ENCODE data around the gene SLC35G4.

SLC35G4 gene

DNA sequence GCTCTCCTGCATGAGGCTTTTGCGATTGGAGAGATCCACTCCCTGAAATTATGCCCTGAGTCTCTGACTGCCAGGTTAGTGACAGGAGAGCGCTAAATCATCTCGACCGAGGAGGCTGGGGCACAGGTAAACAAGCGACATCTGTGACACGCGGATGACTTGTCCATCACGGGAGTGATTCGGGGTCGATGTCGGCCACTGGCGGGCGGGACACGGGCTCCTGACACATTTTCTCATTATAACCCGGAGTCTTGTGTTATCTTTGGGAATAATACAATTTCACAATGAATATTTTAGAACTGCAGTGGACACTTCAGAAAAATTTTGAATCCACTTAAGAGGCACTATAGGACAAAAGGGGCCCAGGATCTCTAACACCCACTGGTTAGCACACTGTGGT is 29.5 kb upstream of the SLC35G4 start:
- H3K4me1 ChIP-seq (ENCODE audit: control insufficient read depth in 1 of 2, insufficient read depth in 1 of 2, low read depth in 1 of 2, low read length in 1 of 2), result no peaks in the 10 kb centered on the region
- TF ChIP-seq, protein P1, sequence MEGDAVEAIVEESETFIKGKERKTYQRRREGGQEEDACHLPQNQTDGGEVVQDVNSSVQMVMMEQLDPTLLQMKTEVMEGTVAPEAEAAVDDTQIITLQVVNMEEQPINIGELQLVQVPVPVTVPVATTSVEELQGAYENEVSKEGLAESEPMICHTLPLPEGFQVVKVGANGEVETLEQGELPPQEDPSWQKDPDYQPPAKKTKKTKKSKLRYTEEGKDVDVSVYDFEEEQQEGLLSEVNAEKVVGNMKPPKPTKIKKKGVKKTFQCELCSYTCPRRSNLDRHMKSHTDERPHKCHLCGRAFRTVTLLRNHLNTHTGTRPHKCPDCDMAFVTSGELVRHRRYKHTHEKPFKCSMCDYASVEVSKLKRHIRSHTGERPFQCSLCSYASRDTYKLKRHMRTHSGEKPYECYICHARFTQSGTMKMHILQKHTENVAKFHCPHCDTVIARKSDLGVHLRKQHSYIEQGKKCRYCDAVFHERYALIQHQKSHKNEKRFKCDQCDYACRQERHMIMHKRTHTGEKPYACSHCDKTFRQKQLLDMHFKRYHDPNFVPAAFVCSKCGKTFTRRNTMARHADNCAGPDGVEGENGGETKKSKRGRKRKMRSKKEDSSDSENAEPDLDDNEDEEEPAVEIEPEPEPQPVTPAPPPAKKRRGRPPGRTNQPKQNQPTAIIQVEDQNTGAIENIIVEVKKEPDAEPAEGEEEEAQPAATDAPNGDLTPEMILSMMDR (IDR thresholded peaks at IDR 0.05), result no peak
- peaks cover 12% of the 10 kb centered on the region for H3K27me3 ChIP-seq
- no peak overlapping the region for H3K4me3 ChIP-seq (ENCODE audit: low read depth in 1 of 2, low read length in 1 of 2)
- H3K36me3 ChIP-seq, result no peaks in the 10 kb centered on the region
- no peak overlapping the region for H3K27ac ChIP-seq
- H3K9me3 ChIP-seq, result no peaks in the 10 kb centered on the region

DNA sequence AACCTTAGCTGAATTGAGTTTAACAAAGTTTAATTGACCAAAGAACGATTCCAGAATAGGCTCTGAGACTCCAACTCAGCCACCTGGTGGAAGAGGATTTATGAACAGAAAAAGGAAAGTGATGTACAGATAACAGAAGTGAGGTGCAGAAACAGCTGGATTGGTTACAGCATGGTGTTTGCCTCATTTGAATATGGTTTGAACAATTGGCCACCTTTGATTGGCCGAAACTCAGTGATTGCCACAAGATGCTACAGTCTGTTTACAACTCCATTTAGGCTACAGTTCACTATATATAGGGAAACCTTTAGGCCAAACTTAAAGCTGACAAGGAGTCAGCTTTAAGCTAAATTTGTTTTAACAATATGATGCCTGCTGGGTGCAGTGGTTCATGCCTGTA is 28.1 kb upstream of the SLC35G4 start:
- Histone ChIP-seq H3K27ac (no peak overlapping the region), H3K9me3 (no peaks in the 10 kb centered on the region), H3K36me3 (no peaks in the 10 kb centered on the region), H3K4me3 (ENCODE audit: low read depth in 1 of 2, low read length in 1 of 2) (no peak overlapping the region), H3K4me1 (ENCODE audit: control insufficient read depth in 1 of 2, insufficient read depth in 1 of 2, low read depth in 1 of 2, low read length in 1 of 2) (no peaks in the 10 kb centered on the region), H3K27me3 (peaks cover 12% of the 10 kb centered on the region)
- TF ChIP-seq, protein P1 (IDR thresholded peaks at IDR 0.05), result no peak

DNA sequence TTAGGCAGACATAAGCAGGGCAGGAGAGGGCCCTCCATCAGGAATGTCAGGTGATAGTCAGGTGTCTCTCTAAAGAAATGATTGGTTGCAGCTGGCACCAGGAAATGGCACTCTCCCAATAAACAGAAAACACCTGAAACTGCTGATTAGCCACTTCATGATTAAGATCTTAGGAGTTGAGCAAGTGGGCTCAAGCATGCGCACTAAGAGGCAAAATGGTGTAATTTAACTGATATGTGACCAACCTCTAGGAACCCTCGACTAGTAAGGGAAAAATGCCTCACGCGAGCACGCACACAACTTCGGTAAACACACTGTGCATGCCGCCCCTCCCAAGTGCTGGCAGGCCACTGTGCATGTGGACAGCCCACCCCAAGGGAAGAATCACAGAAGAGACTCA is 23.8 kb upstream of the SLC35G4 start:
- no peaks in the 10 kb centered on the region for H3K4me1 ChIP-seq (ENCODE audit: control insufficient read depth in 1 of 2, insufficient read depth in 1 of 2, low read depth in 1 of 2, low read length in 1 of 2)
- H3K9me3 ChIP-seq, result no peaks in the 10 kb centered on the region
- H3K27me3 ChIP-seq, result peaks cover 18% of the 10 kb centered on the region
- no peaks in the 10 kb centered on the region for H3K36me3 ChIP-seq
- no peak overlapping the region for H3K27ac ChIP-seq
- TF ChIP-seq, protein P1 (IDR thresholded peaks at IDR 0.05), result no peak
- no peak overlapping the region for H3K4me3 ChIP-seq (ENCODE audit: low read depth in 1 of 2, low read length in 1 of 2)

DNA sequence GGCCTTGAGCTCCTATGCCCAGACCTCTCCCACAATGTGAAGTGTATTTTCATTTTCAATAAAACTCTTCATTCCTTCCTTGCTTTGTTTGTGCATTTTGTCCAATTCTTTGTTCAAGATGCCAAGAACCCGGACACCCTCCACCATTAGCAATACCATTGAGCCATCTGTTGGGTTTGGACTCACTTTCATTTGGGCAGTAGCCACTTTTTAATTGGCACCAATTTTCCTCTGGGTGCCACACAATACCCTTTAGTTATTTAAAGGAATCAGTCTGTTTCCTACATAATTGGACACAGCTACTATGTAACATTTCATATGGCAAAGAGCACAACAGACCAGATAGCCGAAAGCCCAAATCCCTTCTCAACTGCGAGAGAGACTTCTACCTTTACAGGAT is 22.5 kb upstream of the SLC35G4 start:
- Histone ChIP-seq H3K36me3 (no peaks in the 10 kb centered on the region), H3K9me3 (no peaks in the 10 kb centered on the region), H3K27me3 (peaks cover 18% of the 10 kb centered on the region), H3K27ac (no peak overlapping the region), H3K4me1 (ENCODE audit: control insufficient read depth in 1 of 2, insufficient read depth in 1 of 2, low read depth in 1 of 2, low read length in 1 of 2) (no peaks in the 10 kb centered on the region), H3K4me3 (ENCODE audit: low read depth in 1 of 2, low read length in 1 of 2) (no peak overlapping the region)
- TF ChIP-seq, protein P1 (IDR thresholded peaks at IDR 0.05), result no peak

DNA sequence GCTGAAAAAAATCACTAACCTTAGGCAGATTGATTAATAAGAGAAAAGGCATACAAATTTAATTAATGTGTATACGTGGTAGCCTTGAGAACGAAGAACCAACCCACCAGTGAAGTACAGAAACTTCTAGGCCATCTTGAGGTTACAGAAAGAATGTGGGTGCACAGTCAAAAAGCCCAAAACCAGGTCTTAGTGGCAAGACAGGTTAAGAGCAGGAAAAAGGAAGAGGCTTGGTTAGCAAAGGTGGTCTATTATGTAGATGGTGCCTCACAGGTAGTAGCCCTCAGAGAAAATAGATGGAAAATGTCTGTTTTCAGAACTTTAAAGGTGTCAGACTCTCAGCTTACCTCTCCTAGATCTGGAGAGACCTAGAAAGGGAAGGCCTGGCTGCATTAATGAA is 22.0 kb upstream of the SLC35G4 start:
- H3K4me1 ChIP-seq (ENCODE audit: control insufficient read depth in 1 of 2, insufficient read depth in 1 of 2, low read depth in 1 of 2, low read length in 1 of 2), result no peaks in the 10 kb centered on the region
- H3K4me3 ChIP-seq (ENCODE audit: low read depth in 1 of 2, low read length in 1 of 2), result no peak overlapping the region
- H3K9me3 ChIP-seq, result no peaks in the 10 kb centered on the region
- TF ChIP-seq, protein P1 (IDR thresholded peaks at IDR 0.05), result no peak
- peaks cover 18% of the 10 kb centered on the region for H3K27me3 ChIP-seq
- no peak overlapping the region for H3K27ac ChIP-seq
- H3K36me3 ChIP-seq, result no peaks in the 10 kb centered on the region

DNA sequence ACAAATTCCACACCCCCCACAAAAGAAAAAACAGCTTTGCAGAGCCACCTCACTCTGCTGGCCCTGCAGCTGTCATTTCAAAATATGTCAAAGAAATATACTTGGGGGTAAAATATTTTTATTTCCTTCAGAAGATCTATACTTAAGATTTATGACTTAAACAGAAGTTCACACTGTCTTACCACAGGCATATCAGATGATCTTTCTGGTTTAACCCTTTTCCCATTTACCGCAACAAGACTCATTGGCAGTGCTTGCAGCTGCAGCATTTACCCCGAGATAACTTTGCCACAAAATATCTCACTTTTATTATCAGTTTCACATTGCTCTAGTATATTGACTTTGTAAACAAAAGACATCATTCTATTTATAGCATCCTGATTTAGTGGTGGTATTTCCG is 21.6 kb upstream of the SLC35G4 start:
- TF ChIP-seq, protein P1 (IDR thresholded peaks at IDR 0.05), result no peak
- H3K27me3 ChIP-seq, result peaks cover 18% of the 10 kb centered on the region
- H3K4me1 ChIP-seq (ENCODE audit: control insufficient read depth in 1 of 2, insufficient read depth in 1 of 2, low read depth in 1 of 2, low read length in 1 of 2), result no peaks in the 10 kb centered on the region
- no peak overlapping the region for H3K27ac ChIP-seq
- H3K4me3 ChIP-seq (ENCODE audit: low read depth in 1 of 2, low read length in 1 of 2), result no peak overlapping the region
- no peaks in the 10 kb centered on the region for H3K36me3 ChIP-seq
- no peaks in the 10 kb centered on the region for H3K9me3 ChIP-seq
